Measurements from ENCODE around the gene WT1.

Gene WT1

DNA sequence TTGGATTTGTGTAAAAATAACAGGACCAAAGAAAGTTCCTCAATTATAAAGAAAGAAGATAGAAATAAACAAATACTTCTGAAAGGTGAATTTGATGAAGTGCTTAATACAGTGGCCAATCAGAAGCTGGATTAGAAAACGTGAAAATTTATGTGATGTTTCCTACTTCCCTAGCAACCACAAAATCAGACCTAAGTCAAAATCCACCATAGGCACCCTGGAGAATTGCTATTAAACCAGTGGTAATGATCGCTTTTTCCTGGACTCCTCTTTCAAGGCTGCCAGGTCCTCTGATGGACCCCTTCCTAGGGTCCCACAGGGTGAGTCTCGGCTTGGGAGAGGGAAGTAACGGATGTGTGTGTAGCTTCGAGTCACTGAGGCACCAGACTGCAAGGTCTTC is 9.6 kb downstream of the WT1 start:
- DNase-seq (ENCODE audit: low read depth in 2 of 2, low spot score in 1 of 2), result no peak

DNA sequence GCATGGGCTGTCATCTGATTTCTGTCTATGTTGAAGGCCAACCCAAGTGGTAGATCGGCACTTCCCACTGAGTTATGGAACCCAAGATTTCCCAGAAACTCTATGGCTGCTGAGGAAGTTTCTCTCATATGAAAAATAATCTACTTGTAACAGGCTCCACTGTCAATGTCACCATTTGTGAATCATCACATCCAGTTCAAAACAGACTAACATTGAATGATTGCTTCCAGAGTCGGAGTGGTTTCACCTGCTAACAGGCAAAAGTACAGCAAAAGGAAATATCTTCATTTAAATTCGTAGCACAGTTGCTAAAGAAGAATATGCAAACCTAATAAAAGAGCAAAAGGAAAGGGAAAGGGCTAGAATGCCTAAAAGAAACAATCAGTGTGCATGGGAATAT is 12.8 kb downstream of the WT1 start:
- DNase-seq (ENCODE audit: low read depth in 2 of 2, low spot score in 1 of 2), result no peak

DNA sequence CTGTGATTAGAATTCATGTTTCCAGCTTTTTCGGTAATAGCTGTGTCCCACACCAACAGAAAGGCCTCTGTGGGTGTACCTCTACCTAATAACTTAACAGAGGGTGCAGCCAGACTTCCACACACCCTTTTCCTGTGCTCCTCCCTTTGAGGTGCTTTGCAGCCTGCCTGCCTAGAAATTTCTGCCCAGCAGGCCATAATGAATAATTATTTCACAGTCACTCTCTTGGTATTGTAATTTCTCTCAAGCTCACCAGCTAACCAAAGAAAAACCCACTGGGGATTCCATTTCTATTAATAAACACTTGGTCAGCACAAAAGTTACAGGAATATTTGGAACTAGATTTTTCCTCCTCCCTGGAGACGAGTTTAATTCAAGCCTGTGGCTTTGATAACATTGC is 13.3 kb downstream of the WT1 start:
- no peak for DNase-seq (ENCODE audit: low read depth in 2 of 2, low spot score in 1 of 2)

DNA sequence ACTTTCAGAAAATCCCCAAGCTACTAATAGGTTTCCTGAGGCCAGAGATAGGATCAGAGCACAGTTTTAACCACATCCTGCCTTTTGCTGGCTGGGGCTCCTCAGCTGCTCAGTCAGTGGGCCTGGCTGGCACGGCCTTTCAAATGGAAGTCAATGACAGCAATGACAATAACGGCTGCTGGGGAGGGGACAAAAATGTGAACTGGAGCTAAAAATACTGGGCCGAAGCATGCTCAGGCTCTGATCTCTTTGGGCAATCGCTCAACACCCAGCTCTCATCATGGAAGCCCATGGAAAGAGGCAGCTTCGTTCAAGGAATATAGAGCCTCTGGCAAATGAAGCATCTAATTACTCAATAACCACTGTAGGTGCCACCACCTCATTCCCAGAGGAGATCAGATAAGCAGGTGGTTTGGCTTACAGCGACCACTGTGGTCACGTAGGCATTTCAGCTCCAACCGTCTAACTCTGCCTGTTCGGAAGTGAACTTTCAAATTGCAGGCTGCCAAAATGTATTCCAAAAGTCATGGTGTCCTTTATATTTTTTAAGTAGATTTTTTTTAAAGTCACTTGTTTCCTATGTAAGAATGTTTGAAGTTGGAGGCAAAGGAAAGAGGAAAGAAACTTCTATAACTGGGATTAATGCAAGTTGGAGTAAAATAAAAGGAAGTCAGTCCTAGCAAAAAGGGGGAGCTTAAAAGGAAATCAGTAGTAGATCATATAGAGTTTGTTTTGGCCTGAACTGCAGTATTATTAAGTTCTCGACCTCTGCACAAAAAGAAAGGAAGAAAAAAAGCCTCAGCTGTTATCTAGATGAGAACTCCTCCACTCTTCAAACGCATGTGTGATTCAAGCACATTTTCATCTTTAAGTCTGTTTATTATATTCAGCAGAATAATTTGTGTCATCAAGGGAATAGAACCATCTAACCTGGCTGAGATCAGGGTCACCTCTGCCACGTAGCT is 14.1 kb downstream of the WT1 start:
- no peak for DNase-seq (ENCODE audit: low read depth in 2 of 2, low spot score in 1 of 2)

DNA sequence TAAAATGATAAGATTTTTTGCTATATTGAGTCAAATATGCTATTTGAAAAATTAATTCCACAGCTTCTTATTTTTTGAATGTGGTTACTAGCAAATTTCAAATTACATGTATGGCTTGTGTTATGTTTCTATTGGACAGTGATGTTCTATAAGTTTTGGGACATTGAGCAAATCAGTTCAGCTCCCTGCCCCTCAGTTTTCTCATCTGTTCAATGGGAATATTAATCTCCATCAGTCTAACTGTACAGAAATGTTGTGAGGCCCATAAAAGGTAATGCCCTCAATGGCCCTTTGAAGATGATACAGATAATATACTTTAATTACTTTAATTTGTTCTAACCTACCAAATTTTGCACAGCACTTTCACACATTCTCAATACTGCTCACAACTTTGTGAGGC is 15.2 kb downstream of the WT1 start:
- DNase-seq (ENCODE audit: low read depth in 2 of 2, low spot score in 1 of 2), result no peak

DNA sequence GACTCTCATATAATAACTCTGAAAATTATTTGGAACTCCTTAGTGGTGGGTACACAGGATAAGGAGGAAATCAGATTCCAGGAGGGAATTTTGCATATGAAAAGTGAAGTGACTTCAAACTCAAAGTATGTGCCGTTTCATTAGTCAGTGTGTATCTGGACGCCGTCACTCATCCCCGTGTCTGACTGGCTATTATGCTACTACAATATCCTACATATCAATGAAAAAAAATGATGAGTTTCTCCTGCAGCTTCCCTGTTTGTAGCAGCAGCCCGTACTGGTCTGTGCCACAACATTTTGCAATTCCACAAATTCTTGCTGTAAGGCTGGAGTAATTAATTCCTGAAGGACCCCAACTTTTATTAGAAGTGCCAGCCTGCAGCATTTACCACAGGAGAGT is 16.5 kb downstream of the WT1 start:
- no peak for DNase-seq (ENCODE audit: low read depth in 2 of 2, low spot score in 1 of 2)

DNA sequence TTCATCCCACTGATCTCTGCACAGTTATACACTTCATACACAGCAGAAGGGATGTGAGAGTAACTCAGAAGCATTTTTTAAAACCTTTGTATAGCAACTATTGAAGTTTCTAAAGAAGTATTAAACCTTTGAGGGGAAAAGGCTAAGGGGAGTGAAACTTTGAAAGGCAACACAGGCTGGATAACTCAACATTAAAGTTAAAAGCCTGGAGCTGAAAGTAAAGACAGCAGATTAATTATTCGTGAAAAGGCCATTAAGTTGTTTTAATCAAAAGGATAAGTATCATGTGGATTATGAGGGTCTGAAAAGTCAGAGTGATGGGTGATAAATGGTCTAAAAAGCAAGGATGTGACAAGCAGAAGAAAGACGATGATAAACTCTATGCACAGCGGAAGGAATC is 17.5 kb downstream of the WT1 start:
- no peak for DNase-seq (ENCODE audit: low read depth in 2 of 2, low spot score in 1 of 2)

DNA sequence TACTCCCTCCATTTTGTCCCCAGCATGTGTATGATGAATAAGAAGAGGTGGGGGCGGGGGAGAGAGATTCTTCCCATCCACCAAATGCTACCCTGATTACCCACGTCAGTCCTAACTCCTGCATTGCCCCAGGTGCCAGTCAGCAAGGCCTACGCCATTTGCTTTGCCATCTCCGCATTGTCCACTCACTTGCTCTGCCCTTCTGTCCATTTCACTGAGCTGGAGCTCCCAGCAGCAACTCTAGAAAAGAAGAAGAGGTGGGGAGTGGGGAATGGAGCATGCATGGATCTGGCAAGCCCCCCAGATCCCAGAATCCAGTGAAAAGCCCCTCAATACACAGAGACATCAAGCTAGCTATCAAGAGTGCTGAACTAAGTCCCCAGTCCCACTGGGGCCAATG is 19.0 kb downstream of the WT1 start:
- no peak for DNase-seq (ENCODE audit: low read depth in 2 of 2, low spot score in 1 of 2)

DNA sequence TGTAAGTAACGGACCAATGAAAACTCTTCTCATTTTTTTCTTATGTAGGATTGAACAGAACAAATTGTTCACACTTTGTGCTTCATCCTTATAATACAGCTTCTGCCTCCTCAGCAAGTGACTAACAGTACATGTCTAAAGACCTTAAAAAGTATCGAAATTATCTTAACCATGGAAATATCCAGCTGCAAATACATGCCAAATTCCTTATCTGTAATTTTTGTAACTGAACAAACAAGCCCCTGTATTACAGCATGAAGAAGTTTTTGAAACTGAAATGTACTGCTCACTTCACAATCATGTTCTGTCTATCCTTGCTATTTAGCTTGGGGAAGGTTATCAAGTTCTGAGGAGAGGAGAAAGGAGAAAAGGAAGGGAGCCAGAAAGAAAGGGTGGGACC is 20.4 kb downstream of the WT1 start:
- no peak for DNase-seq (ENCODE audit: low read depth in 2 of 2, low spot score in 1 of 2)

DNA sequence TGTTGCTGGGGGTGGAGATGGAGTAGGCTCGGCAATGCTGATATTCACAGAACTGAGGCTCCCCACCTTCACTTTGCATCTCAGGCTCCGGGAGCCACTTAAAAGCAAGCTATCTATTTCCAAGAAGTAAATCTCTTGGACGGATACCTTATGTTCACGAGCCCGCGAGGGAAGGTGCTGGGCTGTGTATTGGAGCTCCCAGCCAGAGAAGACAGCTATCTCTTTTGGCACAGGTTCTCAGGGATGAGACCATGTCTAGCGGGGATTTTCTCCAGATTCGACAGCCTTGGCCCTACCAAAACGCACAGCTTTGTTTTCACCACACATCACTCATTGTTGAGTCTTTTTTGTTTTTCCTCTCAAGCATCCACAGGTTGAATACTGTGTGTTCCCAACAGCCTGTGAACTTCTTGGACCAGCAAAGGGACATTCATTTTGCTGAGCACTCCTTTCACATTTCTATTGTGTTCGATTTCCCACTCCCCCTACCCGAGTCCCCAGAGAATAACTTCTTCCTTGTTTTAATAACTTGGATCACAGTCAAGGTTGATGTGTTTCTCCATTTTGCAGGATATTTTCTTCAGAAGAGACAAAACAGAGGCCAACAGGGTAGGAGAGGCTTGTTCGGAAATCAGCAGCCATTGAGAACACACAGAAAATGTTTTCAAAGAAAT is 23.3 kb downstream of the WT1 start:
- DNase-seq (ENCODE audit: low read depth in 2 of 2, low spot score in 1 of 2), result no peak

DNA sequence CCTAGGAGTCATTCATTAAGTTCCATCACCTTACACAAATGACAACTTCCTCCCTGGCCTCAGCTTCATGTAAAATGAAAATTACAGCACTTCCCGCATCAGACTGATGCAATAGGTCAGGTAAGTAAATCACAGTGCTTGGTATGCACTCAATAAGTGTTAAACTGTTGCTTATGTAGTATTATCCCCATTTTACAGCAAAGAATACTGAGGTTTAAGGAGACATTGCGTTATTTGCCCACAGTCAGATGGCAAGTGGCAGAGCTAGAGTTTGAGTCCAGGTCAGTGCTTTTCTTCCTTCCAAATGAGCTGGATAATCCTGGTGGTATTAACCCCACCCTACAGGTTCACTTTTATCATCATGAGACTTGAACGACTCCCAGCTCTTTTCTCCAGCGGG is 29.7 kb downstream of the WT1 start:
- DNase-seq (ENCODE audit: low read depth in 2 of 2, low spot score in 1 of 2), result no peak

DNA sequence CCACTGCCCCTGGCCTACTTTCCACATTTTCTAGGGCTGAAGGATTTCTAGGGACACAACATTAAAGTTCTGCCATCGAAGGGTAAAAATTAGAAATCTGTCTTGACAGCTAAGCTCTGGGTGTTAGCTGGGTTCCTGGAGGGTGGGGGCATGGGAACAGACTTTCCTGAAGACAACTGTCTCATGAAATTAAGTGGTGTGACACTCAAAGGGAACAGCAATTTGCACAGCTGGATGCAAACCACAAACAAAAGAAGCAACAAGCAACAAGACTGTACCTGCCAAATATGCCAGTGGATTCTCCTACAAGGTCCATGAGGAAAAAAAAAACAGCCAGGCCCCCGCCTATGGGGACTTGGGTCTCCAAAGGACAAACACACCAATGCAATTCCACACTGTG is 32.5 kb downstream of the WT1 start:
- no peak for DNase-seq (ENCODE audit: low read depth in 2 of 2, low spot score in 1 of 2)

DNA sequence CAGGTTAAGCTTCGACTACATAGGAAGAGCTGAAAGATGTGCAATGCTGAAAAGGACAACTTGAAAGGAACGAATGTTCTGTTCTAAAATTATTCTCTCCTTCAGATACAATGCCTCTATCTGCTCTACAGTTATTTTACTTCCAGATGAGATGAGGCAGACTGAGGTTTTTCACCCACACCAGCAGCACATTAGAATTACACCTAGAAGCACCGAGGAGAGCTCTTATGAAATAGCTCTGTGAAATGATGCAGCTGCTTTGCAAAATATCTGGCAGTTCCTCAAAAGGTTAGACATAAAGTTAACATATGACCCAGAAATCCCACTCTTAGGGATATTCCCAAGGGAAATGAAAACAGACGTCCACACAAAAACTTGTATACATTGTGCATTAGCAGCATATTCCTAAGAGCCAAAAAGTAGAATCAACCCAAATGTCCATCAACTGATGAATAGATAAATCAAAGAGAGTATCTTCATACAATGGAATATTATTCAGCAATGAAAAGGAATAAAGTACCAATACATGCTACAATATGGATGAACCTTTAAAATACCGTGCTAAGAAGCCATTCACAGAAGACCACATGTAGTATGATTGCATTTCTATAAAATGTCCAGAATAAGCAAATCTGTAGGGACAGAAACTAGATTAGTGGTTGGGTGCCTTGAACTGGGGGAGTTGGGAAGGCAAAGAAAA is 34.5 kb downstream of the WT1 start:
- no peak for DNase-seq (ENCODE audit: low read depth in 2 of 2, low spot score in 1 of 2)

DNA sequence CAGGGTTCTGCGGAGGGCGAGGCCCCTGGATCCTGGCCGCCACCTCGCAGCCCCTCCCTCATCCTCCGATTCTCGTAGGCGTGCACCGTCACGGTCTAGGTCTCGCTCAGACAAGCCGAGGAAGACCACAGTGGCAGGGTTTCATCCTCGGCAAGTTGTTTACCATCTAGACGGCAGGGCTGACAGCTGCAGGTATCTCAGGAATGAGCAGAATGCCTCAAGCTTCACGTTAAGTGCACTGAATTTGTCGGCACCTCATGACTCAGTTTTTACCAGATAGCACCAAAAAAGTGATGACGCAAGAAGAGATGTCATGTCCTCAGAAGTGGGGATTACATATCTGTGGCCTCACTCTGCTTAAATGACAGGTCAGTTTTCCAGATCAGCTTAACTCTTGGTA is 35.1 kb downstream of the WT1 start:
- no peak for DNase-seq (ENCODE audit: low read depth in 2 of 2, low spot score in 1 of 2)

DNA sequence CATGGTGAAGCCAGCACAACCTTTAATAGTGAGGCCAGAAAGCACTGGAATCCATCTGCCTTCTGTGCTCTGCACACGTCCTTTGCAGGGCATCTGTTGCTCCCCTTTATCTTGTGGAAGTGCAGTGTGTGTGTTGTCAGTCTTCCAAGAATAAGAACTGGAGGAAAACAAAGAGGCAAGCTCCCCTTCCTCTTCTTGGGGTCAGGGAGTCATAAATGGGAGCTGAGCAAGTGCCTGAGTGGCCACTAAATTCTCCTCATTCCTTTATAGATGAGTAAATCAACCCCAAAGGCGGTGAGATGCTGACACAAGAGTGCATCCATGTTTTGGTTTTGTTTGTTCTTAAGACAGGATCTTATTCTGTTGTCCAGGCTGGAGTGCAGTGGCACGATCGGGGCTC is 38.3 kb downstream of the WT1 start:
- DNase-seq (ENCODE audit: low read depth in 2 of 2, low spot score in 1 of 2), result no peak

DNA sequence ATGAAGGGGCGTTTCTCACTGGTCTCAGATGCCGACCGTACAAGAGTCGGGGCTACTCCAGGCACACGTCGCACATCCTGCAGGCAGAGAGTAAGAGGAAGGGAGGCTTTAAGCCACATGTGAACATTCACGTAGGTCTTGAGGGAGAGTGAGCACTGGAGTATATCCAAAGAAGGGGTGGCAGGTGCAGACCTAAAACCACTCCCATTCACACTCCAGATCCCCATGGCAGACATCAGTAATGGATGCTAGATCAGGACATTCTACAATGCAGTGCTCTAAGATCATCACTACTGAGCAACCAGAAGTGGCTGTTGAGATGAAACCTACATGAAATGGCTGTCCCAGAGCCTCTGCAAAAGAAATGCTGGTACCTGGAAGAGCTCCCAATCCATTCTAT is 39.0 kb downstream of the WT1 start:
- DNase-seq (ENCODE audit: low read depth in 2 of 2, low spot score in 1 of 2), result no peak

DNA sequence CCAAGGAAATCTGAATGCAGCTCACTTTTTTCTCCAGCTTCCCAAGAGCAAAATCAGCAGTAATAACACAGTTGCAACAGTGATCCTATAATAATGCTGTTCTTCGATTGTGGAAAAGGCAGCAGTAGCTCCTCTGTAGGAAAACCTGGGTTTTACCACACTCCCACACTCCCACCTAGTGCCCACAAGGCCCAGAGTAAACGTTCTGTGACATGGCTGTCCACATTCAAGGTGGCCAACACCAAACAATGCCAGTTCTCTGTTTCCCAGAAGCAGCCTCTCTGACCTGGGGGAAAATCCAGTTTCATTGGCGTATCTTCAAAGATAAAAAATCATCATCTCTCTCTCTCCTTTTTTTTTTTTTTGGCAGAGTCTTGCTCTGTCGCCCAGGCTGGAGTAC is 40.2 kb downstream of the WT1 start:
- no peak for DNase-seq (ENCODE audit: low read depth in 2 of 2, low spot score in 1 of 2)

DNA sequence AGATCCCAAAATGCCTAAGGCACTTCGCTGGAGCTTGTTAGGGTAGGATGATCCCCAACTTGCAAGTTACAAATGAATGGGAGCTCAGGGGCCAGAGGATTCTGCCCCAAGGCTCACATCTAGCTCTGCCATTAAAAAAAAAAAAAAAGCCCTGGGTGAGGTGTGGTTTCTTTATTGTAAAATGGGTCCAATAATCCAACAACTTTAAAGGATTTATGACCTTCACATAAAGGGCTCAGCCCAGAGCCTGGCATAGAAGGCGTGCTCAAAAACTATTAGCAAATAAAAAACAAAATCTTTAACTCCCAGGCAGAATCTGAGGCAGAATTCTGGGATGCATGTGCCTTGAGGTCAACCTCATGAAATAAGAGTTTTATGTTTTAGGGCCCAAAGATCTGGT is 42.5 kb downstream of the WT1 start:
- DNase-seq (ENCODE audit: low read depth in 2 of 2, low spot score in 1 of 2), result no peak

DNA sequence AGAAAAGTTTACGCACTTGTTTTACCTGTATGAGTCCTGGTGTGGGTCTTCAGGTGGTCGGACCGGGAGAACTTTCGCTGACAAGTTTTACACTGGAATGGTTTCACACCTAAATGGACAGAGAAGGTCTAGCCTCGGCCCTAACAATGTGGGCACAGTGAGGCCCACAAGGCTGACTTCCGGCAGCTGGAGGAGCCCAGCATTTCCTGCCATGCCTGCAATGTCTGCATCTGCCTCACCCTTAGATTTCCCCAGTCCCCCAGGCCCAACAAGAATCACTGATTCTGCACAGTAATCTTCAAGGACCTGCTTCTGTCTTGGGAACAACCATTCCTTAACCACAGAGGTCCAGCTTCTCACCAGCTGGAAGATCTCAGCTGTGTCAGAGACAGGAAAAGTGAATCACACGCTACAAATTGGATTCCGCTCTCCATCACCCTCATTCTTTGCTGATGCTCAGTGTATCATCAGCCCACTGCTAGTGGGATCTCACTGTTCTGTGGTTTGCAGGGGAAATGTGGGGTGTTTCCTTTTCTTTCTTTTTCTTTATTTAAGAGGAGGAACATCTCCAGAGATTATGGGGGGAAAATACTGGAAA is 43.3 kb downstream of the WT1 start:
- DNase-seq (ENCODE audit: low read depth in 2 of 2, low spot score in 1 of 2), result no peak

DNA sequence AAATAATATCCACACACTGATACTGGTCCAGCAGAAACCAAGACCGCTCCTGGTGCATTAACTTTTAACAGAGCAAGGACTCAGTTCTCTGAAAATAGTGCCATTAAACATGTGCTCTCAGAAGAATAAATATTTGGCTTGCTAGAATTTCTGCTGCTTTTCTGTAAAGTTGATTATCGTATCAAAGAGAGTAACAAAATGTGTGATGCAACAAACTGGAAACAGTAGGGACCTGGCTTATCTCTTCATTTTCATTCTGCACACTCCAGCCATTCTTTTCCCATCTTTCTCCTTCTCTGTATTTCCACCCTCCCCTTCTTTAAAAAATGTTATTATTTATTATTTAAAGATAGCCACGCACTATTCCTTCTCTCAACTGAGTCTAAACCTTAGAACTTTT is 43.9 kb downstream of the WT1 start:
- no peak for DNase-seq (ENCODE audit: low read depth in 2 of 2, low spot score in 1 of 2)

DNA sequence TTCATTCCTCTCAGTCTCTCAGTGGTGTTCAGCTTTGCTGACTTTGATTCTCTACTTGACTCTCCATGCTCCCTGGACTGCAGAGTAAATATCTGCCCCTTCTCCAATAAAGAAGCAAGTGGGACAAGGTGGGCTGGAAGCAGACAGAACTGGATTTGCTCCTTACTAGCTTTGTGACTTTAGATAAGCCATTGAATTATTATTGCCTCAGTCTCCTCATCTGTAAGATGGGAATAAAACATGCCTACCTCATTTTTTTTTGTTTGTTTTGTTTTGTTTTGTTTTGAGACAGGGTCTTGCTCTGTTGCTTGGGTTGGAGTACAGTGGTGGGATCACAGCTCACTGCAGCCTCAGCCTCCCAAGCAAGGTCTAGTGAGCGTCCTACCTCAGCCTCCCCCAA is 44.6 kb downstream of the WT1 start:
- no peak for DNase-seq (ENCODE audit: low read depth in 2 of 2, low spot score in 1 of 2)

Measured in stimulated activated CD8-positive, alpha-beta memory T cell treated with anti-CD3 and anti-CD28 coated beads, Interleukin-4, amount 100 ng/mL, for 4 hours (primary cell).